ENCODE results near the gene UNCX.
"Not testable (repeated sequence)": the region's sequence is repeated elsewhere in the genome, so short reads cannot be mapped to it uniquely, and the experiment has no call there.

Gene UNCX

DNA sequence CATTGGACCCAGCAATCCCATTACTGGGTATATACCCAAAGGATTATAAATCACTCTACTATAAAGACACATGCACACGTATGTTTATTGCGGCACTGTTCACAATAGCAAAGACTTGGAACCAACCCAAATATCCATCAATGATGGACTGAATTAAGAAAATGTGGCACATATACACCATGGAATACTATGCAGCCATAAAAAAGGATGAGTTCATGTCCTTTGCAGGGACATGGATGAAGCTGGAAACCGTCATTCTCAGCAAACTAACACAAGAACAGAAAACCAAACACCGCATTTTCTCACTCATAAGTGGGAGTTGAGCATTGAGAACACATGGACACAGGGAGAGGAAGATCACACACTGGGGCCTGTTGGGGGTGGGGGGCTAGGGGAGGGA, 47.2 kb downstream of the UNCX start:
- not testable (repeated sequence) for H3K18ac ChIP-seq (ENCODE audit: low read length); H3K4ac ChIP-seq (ENCODE audit: low read depth, low read length); DNase-seq; H3K36me3 ChIP-seq (ENCODE audit: control insufficient read depth in 1 of 2, insufficient read depth in 2 of 2, low read length in 2 of 2); H4K12ac ChIP-seq (ENCODE audit: low read depth, low read length); H2BK12ac ChIP-seq (ENCODE audit: low read length); H3K79me1 ChIP-seq (ENCODE audit: low read length); H3K4me3 ChIP-seq (ENCODE audit: low read depth, low read length); H2BK120ac ChIP-seq (ENCODE audit: insufficient read depth, low read length, poor library complexity); H4K8ac ChIP-seq (ENCODE audit: low read depth, low read length); H3K9me3 ChIP-seq (ENCODE audit: insufficient read depth, low read depth, low read length); H3K9ac ChIP-seq (ENCODE audit: low read length); H2AK5ac ChIP-seq (ENCODE audit: low read length); H3K4me1 ChIP-seq (ENCODE audit: control insufficient read depth in 1 of 2, insufficient read depth in 2 of 2, low read length in 2 of 2); H2BK5ac ChIP-seq (ENCODE audit: low read depth, low read length, poor library complexity); H2AFZ ChIP-seq (ENCODE audit: insufficient read depth, low read length, poor library complexity); H4K91ac ChIP-seq (ENCODE audit: low read depth, low read length); H3K27me3 ChIP-seq (ENCODE audit: insufficient read depth, low read length); H3K23ac ChIP-seq (ENCODE audit: low read length); H3K79me2 ChIP-seq (ENCODE audit: control insufficient read depth, insufficient read depth, low read length, poor library complexity); H3K4me2 ChIP-seq (ENCODE audit: low read length); H3K14ac ChIP-seq (ENCODE audit: low read length); H3K27ac ChIP-seq (ENCODE audit: low read depth, low read length)
- no CpG with 5 or more reads among the region's 4 CpGs for WGBS (ENCODE audit: extremely low coverage, insufficient coverage, insufficient read length)

- Histone ChIP-seq H2BK120ac (ENCODE audit: insufficient read depth, low read length, poor library complexity) (no peak overlapping the region), H3K23ac (ENCODE audit: low read length) (no peak overlapping the region), H4K8ac (ENCODE audit: low read depth, low read length) (no peak overlapping the region), H3K36me3 (ENCODE audit: control insufficient read depth in 1 of 2, insufficient read depth in 2 of 2, low read length in 2 of 2) (no peaks in the 10 kb centered on the region), H4K12ac (ENCODE audit: low read depth, low read length) (no peak overlapping the region), H2BK5ac (ENCODE audit: low read depth, low read length, poor library complexity) (no peak overlapping the region), H3K79me2 (ENCODE audit: control insufficient read depth, insufficient read depth, low read length, poor library complexity) (no peaks in the 10 kb centered on the region), H4K91ac (ENCODE audit: low read depth, low read length) (no peak overlapping the region), H3K14ac (ENCODE audit: low read length) (no peak overlapping the region), H3K9ac (ENCODE audit: low read length) (no peak overlapping the region), H3K9me3 (ENCODE audit: insufficient read depth, low read depth, low read length) (peaks cover 10% of the 10 kb centered on the region), H2BK12ac (ENCODE audit: low read length) (no peak overlapping the region), H2AFZ (ENCODE audit: insufficient read depth, low read length, poor library complexity) (no peak overlapping the region), H3K4me3 (ENCODE audit: low read depth, low read length) (no peak overlapping the region), H3K27me3 (ENCODE audit: insufficient read depth, low read length) (peaks cover 2% of the 10 kb centered on the region), H3K4ac (ENCODE audit: low read depth, low read length) (no peak overlapping the region), H3K4me2 (ENCODE audit: low read length) (no peak overlapping the region), H3K79me1 (ENCODE audit: low read length) (no peaks in the 10 kb centered on the region), H3K4me1 (ENCODE audit: control insufficient read depth in 1 of 2, insufficient read depth in 2 of 2, low read length in 2 of 2) (no peaks in the 10 kb centered on the region), H3K18ac (ENCODE audit: low read length) (no peak overlapping the region), H2AK5ac (ENCODE audit: low read length) (no peak overlapping the region), H3K27ac (ENCODE audit: low read depth, low read length) (no peak overlapping the region)
- DNase-seq = no peak
- WGBS (ENCODE audit: extremely low coverage, insufficient coverage, insufficient read length) = no CpG with 5 or more reads among the region's 13 CpGs
These were observed 48.4 kb downstream of the UNCX start for GRCh38 chr7:1281068-1281467.

GRCh38 chr7:1282679-1283078, 50.0 kb downstream of the UNCX start:
- no peak overlapping the region for H3K4me3 ChIP-seq (ENCODE audit: low read depth, low read length)
- H3K23ac ChIP-seq (ENCODE audit: low read length) = no peak overlapping the region
- H4K12ac ChIP-seq (ENCODE audit: low read depth, low read length) = no peak overlapping the region
- H3K9me3 ChIP-seq (ENCODE audit: insufficient read depth, low read depth, low read length) = peaks cover 3% of the 10 kb centered on the region
- H3K4ac ChIP-seq (ENCODE audit: low read depth, low read length) = no peak overlapping the region
- no peak overlapping the region for H2BK120ac ChIP-seq (ENCODE audit: insufficient read depth, low read length, poor library complexity)
- no CpG with 5 or more reads among the region's 5 CpGs for WGBS (ENCODE audit: extremely low coverage, insufficient coverage, insufficient read length)
- H3K14ac ChIP-seq (ENCODE audit: low read length) = no peak overlapping the region
- no peak overlapping the region for H3K27ac ChIP-seq (ENCODE audit: low read depth, low read length)
- no peaks in the 10 kb centered on the region for H3K79me1 ChIP-seq (ENCODE audit: low read length)
- peaks cover 2% of the 10 kb centered on the region for H3K27me3 ChIP-seq (ENCODE audit: insufficient read depth, low read length)
- H2AK5ac ChIP-seq (ENCODE audit: low read length) = no peak overlapping the region
- H4K91ac ChIP-seq (ENCODE audit: low read depth, low read length) = no peak overlapping the region
- H2AFZ ChIP-seq (ENCODE audit: insufficient read depth, low read length, poor library complexity) = no peak overlapping the region
- H3K79me2 ChIP-seq (ENCODE audit: control insufficient read depth, insufficient read depth, low read length, poor library complexity) = no peaks in the 10 kb centered on the region
- no peak for DNase-seq
- no peak overlapping the region for H2BK12ac ChIP-seq (ENCODE audit: low read length)
- no peak overlapping the region for H3K4me2 ChIP-seq (ENCODE audit: low read length)
- H3K9ac ChIP-seq (ENCODE audit: low read length) = no peak overlapping the region
- no peak overlapping the region for H3K18ac ChIP-seq (ENCODE audit: low read length)
- H3K4me1 ChIP-seq (ENCODE audit: control insufficient read depth in 1 of 2, insufficient read depth in 2 of 2, low read length in 2 of 2) = no peaks in the 10 kb centered on the region
- no peak overlapping the region for H2BK5ac ChIP-seq (ENCODE audit: low read depth, low read length, poor library complexity)
- no peak overlapping the region for H4K8ac ChIP-seq (ENCODE audit: low read depth, low read length)
- no peaks in the 10 kb centered on the region for H3K36me3 ChIP-seq (ENCODE audit: control insufficient read depth in 1 of 2, insufficient read depth in 2 of 2, low read length in 2 of 2)

DNA sequence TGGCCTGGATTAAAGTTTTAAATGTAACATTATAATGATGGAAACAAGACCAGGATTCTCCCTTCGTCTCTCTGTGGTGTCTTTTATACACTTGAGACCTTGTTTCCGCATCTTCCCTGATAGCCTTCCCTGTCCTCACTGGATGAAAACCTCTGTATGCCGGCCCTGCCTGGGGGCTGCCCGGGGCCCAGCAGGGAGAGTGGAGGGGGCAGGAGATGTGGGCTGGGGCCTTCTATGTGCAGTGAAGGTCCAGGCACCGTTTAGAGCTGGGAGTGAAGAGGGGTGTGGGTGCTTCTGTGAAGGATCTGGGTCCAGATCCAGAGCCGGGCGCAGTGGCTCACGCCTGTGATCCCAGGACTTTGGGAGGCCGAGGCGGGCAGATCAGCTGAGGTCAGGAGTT, 50.7 kb downstream of the UNCX start:
- Histone ChIP-seq H3K4me2 (ENCODE audit: low read length) (no peak overlapping the region), H3K4me3 (ENCODE audit: low read depth, low read length) (no peak overlapping the region), H3K9me3 (ENCODE audit: insufficient read depth, low read depth, low read length) (peaks cover 3% of the 10 kb centered on the region), H3K18ac (ENCODE audit: low read length) (no peak overlapping the region), H3K36me3 (ENCODE audit: control insufficient read depth in 1 of 2, insufficient read depth in 2 of 2, low read length in 2 of 2) (no peaks in the 10 kb centered on the region), H4K8ac (ENCODE audit: low read depth, low read length) (no peak overlapping the region), H4K91ac (ENCODE audit: low read depth, low read length) (no peak overlapping the region), H2AK5ac (ENCODE audit: low read length) (no peak overlapping the region), H2BK120ac (ENCODE audit: insufficient read depth, low read length, poor library complexity) (no peak overlapping the region), H2AFZ (ENCODE audit: insufficient read depth, low read length, poor library complexity) (no peak overlapping the region), H3K4me1 (ENCODE audit: control insufficient read depth in 1 of 2, insufficient read depth in 2 of 2, low read length in 2 of 2) (no peaks in the 10 kb centered on the region), H3K79me1 (ENCODE audit: low read length) (no peaks in the 10 kb centered on the region), H2BK12ac (ENCODE audit: low read length) (no peak overlapping the region), H3K27me3 (ENCODE audit: insufficient read depth, low read length) (peaks cover 2% of the 10 kb centered on the region), H3K27ac (ENCODE audit: low read depth, low read length) (no peak overlapping the region), H2BK5ac (ENCODE audit: low read depth, low read length, poor library complexity) (no peak overlapping the region), H4K12ac (ENCODE audit: low read depth, low read length) (no peak overlapping the region), H3K23ac (ENCODE audit: low read length) (no peak overlapping the region), H3K14ac (ENCODE audit: low read length) (no peak overlapping the region), H3K9ac (ENCODE audit: low read length) (no peak overlapping the region), H3K79me2 (ENCODE audit: control insufficient read depth, insufficient read depth, low read length, poor library complexity) (no peaks in the 10 kb centered on the region), H3K4ac (ENCODE audit: low read depth, low read length) (no peak overlapping the region)
- no CpG with 5 or more reads among the region's 10 CpGs for WGBS (ENCODE audit: extremely low coverage, insufficient coverage, insufficient read length)
- DNase-seq = no peak
